ENCODE measurements around the gene KDM3B. TPM values are rescaled to one million over a fixed set of nuclear protein-coding genes. Genes with fewer than 3 reads are reported as not detected.

Gene KDM3B
- total RNA-seq, 2 donors from 2014 or later, result 50.1 to 86.2 TPM

- TF ChIP-seq, protein P1, sequence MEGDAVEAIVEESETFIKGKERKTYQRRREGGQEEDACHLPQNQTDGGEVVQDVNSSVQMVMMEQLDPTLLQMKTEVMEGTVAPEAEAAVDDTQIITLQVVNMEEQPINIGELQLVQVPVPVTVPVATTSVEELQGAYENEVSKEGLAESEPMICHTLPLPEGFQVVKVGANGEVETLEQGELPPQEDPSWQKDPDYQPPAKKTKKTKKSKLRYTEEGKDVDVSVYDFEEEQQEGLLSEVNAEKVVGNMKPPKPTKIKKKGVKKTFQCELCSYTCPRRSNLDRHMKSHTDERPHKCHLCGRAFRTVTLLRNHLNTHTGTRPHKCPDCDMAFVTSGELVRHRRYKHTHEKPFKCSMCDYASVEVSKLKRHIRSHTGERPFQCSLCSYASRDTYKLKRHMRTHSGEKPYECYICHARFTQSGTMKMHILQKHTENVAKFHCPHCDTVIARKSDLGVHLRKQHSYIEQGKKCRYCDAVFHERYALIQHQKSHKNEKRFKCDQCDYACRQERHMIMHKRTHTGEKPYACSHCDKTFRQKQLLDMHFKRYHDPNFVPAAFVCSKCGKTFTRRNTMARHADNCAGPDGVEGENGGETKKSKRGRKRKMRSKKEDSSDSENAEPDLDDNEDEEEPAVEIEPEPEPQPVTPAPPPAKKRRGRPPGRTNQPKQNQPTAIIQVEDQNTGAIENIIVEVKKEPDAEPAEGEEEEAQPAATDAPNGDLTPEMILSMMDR (IDR thresholded peaks at IDR 0.05), result no peak
- H3K4me3 ChIP-seq, result no peak overlapping the region
- no peaks in the 10 kb centered on the region for H3K36me3 ChIP-seq
- peaks cover 0 to 12% of the 10 kb centered on the region in 2 donors for H3K4me1 ChIP-seq (ENCODE audit: control insufficient read depth in 1 of 2, low read depth in 2 of 2)
- no peaks in the 10 kb centered on the region for H3K27me3 ChIP-seq (replicated peaks; ENCODE audit: insufficient read depth)
- H3K27ac ChIP-seq, result no peak overlapping the region
- no peaks in the 10 kb centered on the region for H3K9me3 ChIP-seq
- ATAC-seq (ENCODE audit: insufficient number of reproducible peaks, low FRiP score, low read depth) (no peak), DNase-seq (ENCODE audit: low spot score) (no peak)
These were observed 98.5 kb downstream of the KDM3B start for GRCh38 chr5:138450971-138451370.

- peaks cover 0 to 12% of the 10 kb centered on the region in 2 donors for H3K4me1 ChIP-seq (ENCODE audit: control insufficient read depth in 1 of 2, low read depth in 2 of 2)
- DNase-seq (ENCODE audit: low spot score), result no peak
- H3K4me3 ChIP-seq, result no peak overlapping the region
- no peak for ATAC-seq (ENCODE audit: insufficient number of reproducible peaks, low FRiP score, low read depth)
- H3K27me3 ChIP-seq (replicated peaks; ENCODE audit: insufficient read depth), result no peaks in the 10 kb centered on the region
- no peaks in the 10 kb centered on the region for H3K36me3 ChIP-seq
- TF ChIP-seq, protein P1 (IDR thresholded peaks at IDR 0.05), result no peak
- H3K27ac ChIP-seq, result no peak overlapping the region
- no peaks in the 10 kb centered on the region for H3K9me3 ChIP-seq
These were observed 100.2 kb downstream of the KDM3B start for GRCh38 chr5:138452720-138453119.

DNA sequence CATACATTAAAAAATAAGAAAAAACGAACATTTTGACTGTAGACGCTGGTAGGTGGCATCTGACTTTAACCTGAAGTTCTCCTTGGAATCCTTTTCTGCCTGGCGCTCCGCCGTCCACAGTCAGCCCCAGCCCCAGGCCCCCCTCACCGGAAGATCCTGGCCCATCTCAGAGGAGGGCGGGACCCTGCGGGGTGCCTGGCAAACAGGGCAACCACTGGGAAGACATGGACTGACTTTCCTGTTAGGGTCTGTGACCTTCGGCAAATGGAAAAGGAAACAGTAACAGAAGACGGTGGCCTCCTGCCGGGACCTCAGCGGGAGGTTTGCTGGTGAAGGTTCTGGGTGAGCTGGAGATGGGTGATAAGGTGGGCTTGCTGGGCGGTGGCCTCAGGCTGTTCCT lies 101.1 kb downstream of the KDM3B start:
- DNase-seq (ENCODE audit: low spot score) (no peak), ATAC-seq (ENCODE audit: insufficient number of reproducible peaks, low FRiP score, low read depth) (no peak)
- H3K4me1 ChIP-seq (ENCODE audit: control insufficient read depth in 1 of 2, low read depth in 2 of 2), result peaks cover 4 to 20% of the 10 kb centered on the region in 2 donors
- H3K27me3 ChIP-seq (replicated peaks; ENCODE audit: insufficient read depth), result no peaks in the 10 kb centered on the region
- no peaks in the 10 kb centered on the region for H3K9me3 ChIP-seq
- no peak overlapping the region for H3K27ac ChIP-seq
- TF ChIP-seq, protein P1 (IDR thresholded peaks at IDR 0.05), result no peak
- no peak overlapping the region for H3K4me3 ChIP-seq
- no peaks in the 10 kb centered on the region for H3K36me3 ChIP-seq

- no peak overlapping the region for H3K4me3 ChIP-seq
- no peaks in the 10 kb centered on the region for H3K9me3 ChIP-seq
- peaks cover 6 to 25% of the 10 kb centered on the region in 2 donors for H3K4me1 ChIP-seq (ENCODE audit: control insufficient read depth in 1 of 2, low read depth in 2 of 2)
- H3K36me3 ChIP-seq, result no peaks in the 10 kb centered on the region
- H3K27ac ChIP-seq, result no peak overlapping the region
- TF ChIP-seq, protein P1 (IDR thresholded peaks at IDR 0.05), result no peak
- DNase-seq (ENCODE audit: low spot score), result no peak
- H3K27me3 ChIP-seq (replicated peaks; ENCODE audit: insufficient read depth), result no peaks in the 10 kb centered on the region
- no peak for ATAC-seq (ENCODE audit: insufficient number of reproducible peaks, low FRiP score, low read depth)
These were observed 101.6 kb downstream of the KDM3B start for GRCh38 chr5:138454121-138454520.

DNA sequence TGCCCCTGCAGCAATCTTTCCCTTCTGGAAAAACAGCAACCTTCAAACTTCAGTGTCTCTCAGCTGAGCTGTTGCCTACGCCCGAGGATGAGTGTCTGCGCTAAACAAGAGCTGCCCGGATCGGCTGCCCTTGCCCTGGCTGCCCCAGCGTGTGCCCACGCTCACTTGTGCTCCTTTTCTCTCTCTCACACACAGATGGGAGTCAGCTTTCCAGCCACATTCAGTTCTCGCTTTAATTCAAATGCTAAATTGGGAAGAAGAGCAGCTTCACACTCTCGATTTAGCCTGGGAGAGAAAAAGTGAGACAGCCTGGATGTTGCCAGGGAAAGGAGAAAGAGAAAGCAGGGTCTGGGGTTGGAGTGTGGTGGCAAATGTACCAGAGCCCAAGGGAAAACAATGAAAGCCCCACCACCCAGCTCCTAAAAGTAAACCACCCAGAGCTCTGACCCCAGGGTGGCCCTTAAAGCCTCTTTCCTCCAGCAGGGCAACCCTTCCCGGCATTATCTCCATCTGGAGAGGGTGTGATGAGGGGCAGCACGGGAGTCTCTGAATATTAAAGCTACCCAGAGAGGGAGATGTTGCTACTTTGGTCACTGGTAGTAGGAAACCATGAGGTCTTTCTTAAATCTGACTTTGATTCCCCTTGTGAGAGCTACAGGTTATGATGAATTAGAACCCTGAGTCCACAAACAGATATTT lies 102.9 kb downstream of the KDM3B start:
- DNase-seq (ENCODE audit: low spot score), result no peak

More for the DNA sequence above, 102.9 kb downstream of the KDM3B start:
- Histone ChIP-seq H3K27ac (no peak overlapping the region), H3K4me1 (ENCODE audit: control insufficient read depth in 1 of 2, low read depth in 2 of 2) (peaks cover 6 to 18% of the 10 kb centered on the region in 2 donors), H3K9me3 (no peaks in the 10 kb centered on the region), H3K27me3 (replicated peaks; ENCODE audit: insufficient read depth) (no peaks in the 10 kb centered on the region), H3K36me3 (no peaks in the 10 kb centered on the region), H3K4me3 (no peak overlapping the region)
- TF ChIP-seq, protein P1 (IDR thresholded peaks at IDR 0.05), result no peak
- ATAC-seq (ENCODE audit: insufficient number of reproducible peaks, low FRiP score, low read depth), result no peak
